Measurements from ENCODE around the gene LGSN. TPM values are rescaled to one million over a fixed set of nuclear protein-coding genes. Genes with fewer than 3 reads are reported as not detected.
"Not testable (repeated sequence)": the region's sequence is repeated elsewhere in the genome, so short reads cannot be mapped to it uniquely, and the experiment has no call there.

LGSN gene, protein sequence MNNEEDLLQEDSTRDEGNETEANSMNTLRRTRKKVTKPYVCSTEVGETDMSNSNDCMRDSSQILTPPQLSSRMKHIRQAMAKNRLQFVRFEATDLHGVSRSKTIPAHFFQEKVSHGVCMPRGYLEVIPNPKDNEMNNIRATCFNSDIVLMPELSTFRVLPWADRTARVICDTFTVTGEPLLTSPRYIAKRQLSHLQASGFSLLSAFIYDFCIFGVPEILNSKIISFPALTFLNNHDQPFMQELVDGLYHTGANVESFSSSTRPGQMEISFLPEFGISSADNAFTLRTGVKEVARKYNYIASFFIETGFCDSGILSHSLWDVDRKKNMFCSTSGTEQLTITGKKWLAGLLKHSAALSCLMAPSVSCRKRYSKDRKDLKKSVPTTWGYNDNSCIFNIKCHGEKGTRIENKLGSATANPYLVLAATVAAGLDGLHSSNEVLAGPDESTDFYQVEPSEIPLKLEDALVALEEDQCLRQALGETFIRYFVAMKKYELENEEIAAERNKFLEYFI
- total RNA-seq: not detected in 2 replicates

DNA sequence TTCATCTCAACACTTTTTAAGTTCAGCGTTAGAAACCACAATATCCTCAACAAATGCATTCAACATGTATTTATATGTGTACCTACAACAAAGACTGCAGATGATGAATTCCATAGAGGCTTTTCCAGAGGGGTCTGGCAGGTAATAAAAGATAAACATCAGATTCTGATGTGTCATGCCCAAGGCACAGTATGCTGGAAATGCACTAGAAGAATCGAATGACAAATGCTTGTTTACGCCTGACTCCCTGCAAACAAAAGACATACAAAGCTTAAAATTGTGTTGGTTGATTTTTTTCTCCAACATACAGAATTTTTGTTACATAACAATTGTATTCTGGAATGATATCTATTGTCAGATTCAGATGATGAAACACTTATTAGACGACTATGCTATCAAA, at the start of gene LGSN:
Gene LGSN, minus strand, starts transcription at position 45 of the 400 bp plus-strand sequence. Its CDS starts 40 bp downstream, at position 5.
- TF ChIP-seq, protein P1, sequence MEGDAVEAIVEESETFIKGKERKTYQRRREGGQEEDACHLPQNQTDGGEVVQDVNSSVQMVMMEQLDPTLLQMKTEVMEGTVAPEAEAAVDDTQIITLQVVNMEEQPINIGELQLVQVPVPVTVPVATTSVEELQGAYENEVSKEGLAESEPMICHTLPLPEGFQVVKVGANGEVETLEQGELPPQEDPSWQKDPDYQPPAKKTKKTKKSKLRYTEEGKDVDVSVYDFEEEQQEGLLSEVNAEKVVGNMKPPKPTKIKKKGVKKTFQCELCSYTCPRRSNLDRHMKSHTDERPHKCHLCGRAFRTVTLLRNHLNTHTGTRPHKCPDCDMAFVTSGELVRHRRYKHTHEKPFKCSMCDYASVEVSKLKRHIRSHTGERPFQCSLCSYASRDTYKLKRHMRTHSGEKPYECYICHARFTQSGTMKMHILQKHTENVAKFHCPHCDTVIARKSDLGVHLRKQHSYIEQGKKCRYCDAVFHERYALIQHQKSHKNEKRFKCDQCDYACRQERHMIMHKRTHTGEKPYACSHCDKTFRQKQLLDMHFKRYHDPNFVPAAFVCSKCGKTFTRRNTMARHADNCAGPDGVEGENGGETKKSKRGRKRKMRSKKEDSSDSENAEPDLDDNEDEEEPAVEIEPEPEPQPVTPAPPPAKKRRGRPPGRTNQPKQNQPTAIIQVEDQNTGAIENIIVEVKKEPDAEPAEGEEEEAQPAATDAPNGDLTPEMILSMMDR (conservative IDR thresholded peaks at IDR 0.05; ENCODE audit: low read depth, low read length): no peak
- no peak within 1 kb of the TSS for H3K4me3 ChIP-seq (ENCODE audit: low read depth, low read length)
- no peak for DNase-seq (ENCODE audit: low read depth)

DNA sequence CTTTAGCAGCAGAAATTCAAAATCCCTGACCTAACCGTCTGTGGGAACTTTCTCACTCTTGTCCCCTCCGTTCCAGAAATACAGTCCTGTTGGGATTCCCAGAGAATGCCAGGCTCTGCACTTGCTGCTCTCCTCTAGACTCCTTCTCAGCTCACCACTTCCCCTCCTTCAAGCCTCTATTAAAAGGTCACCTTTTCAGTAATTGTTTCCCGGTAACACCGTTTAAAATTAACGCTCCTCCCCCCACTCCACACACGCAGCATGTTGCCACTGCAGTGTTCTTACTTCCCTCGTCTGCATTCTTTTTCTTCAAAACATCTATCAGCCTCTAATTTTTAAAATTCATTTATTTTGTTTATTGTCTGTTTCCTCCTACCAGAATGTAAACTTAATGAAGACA, 48.6 kb upstream of the LGSN start:
- TF ChIP-seq, protein P1 (conservative IDR thresholded peaks at IDR 0.05; ENCODE audit: low read depth, low read length): no peak
- H3K4me3 ChIP-seq (ENCODE audit: low read depth, low read length): no peak overlapping the region
- no peak for DNase-seq (ENCODE audit: low read depth)

DNA sequence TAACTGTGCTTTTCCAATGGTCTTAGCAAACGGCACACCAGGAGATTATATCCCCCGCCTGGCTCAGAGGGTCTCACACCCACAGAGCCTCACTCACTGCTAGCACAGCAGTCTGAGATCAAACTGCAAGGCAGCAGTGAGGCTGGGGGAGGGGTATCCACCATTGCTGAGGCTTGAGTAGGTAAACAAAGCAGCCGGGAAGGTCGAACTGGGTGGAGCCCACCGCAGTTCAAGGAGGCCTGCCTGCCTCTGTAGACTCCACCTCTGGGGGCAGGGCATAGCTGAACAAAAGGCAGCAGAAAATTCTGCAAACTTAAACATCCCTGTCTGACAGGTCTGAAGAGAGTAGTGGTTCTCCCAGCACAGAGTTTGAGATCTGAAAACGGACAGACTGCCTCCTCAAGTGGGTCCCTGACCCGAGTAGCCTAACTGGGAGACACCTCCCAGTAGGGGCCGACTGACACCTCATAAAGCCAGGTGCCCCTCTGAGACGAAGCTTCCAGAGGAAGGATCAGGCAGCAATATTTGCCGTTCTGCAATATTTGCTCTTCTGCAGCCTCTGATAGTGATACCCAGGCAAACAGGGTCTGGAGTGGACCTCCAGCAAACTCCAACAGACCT, 42.8 kb upstream of the LGSN start:
- DNase-seq (ENCODE audit: low read depth); H3K4me3 ChIP-seq (ENCODE audit: low read depth, low read length): not testable (repeated sequence)

DNA sequence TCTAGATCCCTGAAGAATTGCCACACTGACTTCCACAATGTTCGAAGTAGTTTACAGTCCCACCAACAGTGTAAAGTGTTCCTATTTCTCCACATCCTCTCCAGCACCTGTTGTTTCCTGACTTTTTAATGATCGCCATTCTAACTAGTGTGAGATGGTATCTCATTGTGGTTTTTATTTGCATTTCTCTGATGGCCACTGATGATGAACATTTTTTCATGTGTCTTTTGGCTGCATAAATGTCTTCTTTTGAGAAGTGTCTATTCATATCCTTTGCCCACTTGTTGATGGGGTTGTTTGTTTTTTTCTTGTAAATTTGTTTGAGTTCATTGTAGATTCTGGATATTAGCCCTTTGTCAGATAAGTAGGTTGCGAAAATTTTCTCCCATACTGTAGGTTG, 37.6 kb upstream of the LGSN start:
- DNase-seq (ENCODE audit: low read depth): not testable (repeated sequence)

DNA sequence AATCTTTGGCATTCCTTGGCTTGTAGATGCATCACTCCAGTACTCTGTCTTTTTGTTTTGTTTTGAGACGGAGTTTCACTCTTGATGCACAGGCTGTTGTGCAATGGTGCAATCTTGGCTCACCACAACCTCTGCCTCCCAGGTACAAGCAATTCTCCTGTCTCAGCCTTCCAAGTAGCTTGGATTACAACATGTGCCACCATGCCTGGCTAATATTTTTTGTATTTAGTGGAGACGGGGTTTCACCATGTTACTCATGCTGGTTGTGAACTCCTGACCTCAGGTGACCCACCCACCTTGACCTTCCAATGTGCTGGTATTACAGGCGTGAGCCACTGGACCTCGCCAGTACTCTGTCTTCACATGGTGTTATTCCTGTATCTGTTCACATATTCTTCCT, 35.8 kb upstream of the LGSN start:
- TF ChIP-seq, protein P1 (conservative IDR thresholded peaks at IDR 0.05; ENCODE audit: low read depth, low read length): no peak
- DNase-seq (ENCODE audit: low read depth): no peak
- no peak overlapping the region for H3K4me3 ChIP-seq (ENCODE audit: low read depth, low read length)

More for the DNA sequence above, 37.6 kb upstream of the LGSN start:
- H3K4me3 ChIP-seq (ENCODE audit: low read depth, low read length): not testable (repeated sequence)

DNA sequence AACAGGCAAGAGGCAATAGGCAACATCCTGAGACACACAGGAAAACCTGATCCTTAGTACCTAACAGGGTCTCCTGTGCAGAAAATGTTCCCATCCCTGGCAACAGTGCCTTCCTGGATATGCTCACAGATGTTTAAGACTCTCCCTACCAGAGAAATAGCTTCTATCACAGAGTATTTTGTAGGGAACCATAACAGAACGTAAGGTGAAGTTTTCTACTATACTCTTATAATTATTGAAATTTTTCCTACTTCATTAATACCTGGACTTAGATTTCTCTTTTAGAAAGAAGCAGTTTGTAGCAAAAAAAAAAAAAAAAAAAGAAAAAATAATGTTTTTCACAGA, 33.5 kb upstream of the LGSN start:
- DNase-seq (ENCODE audit: low read depth): no peak
- TF ChIP-seq, protein P1 (conservative IDR thresholded peaks at IDR 0.05; ENCODE audit: low read depth, low read length): no peak
- H3K4me3 ChIP-seq (ENCODE audit: low read depth, low read length): no peak overlapping the region

DNA sequence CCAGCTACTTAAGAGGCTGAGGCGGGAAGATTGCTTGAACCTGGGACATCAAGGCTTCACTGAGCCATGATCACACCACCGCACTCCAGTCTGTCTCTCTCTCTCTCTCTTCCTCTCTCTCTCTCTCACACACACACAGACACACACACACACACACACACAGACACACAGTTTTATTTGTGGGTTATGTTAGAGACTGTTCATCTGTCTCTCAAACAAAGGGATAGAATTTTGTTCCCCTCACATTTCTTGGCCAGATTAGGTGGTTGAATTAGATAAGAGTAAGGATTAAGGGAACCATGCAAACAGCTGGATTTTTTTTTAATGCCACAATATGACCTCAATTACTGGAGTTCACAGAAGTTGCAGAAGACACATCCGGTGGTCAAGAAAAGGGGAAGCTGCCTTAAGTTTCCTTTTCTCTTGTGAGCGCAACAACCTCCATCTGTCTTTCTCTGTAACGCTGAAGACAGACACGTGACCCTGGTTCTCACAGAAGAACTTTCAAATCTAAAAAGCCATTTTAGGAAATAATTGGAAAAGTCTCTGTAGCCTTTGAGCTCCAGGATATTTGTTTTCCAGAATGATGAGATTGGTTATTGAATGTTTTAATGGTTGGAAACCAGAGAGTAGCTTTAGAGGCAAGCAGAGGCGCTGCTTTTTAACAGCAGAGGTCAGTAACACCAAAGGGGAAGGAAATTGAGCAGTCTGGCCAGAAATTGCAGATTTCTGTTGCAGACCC, 32.9 kb upstream of the LGSN start:
- H3K4me3 ChIP-seq (ENCODE audit: low read depth, low read length): no peak overlapping the region

More for the DNA sequence above, 32.9 kb upstream of the LGSN start:
- no peak for DNase-seq (ENCODE audit: low read depth)
- TF ChIP-seq, protein P1 (conservative IDR thresholded peaks at IDR 0.05; ENCODE audit: low read depth, low read length): peak; percentile 85

All from epithelial cell of proximal tubule (primary cell).